ENCODE measurements around the gene TAC4.

Gene TAC4

GRCh38 chr17:49891271-49891670 lies 43.4 kb upstream of the TAC4 start:
- no peak for TF ChIP-seq CTCF (IDR thresholded peaks at IDR 0.05; ENCODE audit: control insufficient read depth, insufficient read depth, low read depth, low read length, missing control alignments)
- DNase-seq (ENCODE audit: low read depth), result no peak
- no peak overlapping the region for H3K4me3 ChIP-seq (ENCODE audit: control insufficient read depth, low read depth, low read length)

DNA sequence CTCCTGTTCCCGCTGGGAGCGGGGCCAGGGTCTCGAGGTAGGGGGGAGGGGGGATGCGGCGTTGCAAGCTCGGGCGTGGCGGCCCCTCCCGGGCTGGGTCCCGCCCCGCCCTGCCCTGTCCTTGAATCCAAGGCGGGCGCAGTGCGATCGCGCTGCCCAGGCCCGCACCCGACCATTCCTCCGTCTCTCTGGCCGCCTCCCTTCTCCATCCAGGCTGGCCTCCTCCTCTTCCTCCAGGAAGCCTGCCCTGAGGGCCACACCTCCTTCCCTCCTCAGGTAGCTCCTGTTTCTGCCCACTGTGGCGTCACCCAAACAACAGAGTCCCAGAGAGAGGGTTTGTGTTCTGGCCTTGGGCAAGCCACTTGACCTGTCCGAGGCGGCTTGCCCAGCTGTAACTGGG lies 43.0 kb upstream of the TAC4 start:
- no peak overlapping the region for H3K4me3 ChIP-seq (ENCODE audit: control insufficient read depth, low read depth, low read length)
- no peak for DNase-seq (ENCODE audit: low read depth)
- no peak for TF ChIP-seq CTCF (IDR thresholded peaks at IDR 0.05; ENCODE audit: control insufficient read depth, insufficient read depth, low read depth, low read length, missing control alignments)

DNA sequence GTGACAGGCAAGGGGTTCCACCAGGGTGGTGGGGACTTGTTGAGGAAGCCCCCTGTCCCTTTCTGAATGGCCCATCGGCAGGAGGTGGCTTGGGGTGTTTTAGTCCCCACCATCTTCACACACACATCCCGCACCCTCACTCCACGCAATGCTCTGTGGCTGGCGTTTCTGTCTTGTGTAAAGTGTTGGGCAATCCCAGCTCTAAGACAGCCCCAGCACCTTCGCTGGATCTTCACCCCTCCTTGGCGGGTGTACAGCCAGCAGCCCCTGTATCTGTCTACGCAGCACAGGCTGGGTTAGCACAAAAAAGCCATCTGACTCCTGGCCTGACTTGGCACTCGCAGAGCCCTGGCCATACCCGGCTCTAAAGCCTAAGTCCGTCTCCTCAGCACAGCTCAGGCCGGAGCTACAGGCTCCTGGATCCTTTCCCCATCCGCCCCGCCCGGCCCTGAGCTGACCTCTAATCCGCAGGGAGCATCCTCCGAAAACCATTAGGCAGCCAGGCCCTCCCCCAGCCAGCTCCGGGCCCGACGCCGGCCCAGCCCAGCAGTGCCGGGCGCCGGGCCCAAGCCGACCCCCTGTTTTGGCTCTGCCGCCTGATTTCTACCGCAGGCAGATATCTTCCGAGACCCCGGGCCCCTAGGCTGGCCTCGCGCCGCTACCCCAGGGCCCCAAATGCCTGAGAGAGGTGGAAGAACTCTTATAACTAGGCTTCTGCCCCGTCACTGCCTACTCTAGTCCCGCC lies 42.4 kb upstream of the TAC4 start:
- H3K4me3 ChIP-seq (ENCODE audit: control insufficient read depth, low read depth, low read length), result no peak overlapping the region
- no peak for TF ChIP-seq CTCF (IDR thresholded peaks at IDR 0.05; ENCODE audit: control insufficient read depth, insufficient read depth, low read depth, low read length, missing control alignments)
- no peak for DNase-seq (ENCODE audit: low read depth)

DNA sequence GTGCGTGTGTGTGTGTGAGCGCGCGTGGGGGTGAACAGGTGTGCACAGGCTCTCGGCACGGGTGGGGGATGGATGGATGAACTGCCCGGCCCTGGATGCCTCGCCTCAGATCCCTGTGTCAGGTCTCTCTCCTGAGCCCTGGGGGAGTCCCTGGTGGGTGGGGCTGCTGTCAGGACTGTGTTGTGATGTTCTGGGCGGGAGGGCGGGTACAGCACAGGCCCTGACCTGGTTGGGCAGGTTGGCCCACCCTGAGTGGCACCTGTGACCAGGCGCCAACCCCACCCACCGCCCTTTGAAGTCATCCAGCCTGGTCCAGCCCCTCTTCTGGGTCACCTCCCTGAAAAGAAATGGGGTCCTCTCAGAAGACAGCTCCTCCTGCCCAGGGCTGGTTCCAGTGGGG lies 41.6 kb upstream of the TAC4 start:
- TF ChIP-seq CTCF (IDR thresholded peaks at IDR 0.05; ENCODE audit: control insufficient read depth, insufficient read depth, low read depth, low read length, missing control alignments), result no peak
- DNase-seq (ENCODE audit: low read depth), result no peak
- no peak overlapping the region for H3K4me3 ChIP-seq (ENCODE audit: control insufficient read depth, low read depth, low read length)

DNA sequence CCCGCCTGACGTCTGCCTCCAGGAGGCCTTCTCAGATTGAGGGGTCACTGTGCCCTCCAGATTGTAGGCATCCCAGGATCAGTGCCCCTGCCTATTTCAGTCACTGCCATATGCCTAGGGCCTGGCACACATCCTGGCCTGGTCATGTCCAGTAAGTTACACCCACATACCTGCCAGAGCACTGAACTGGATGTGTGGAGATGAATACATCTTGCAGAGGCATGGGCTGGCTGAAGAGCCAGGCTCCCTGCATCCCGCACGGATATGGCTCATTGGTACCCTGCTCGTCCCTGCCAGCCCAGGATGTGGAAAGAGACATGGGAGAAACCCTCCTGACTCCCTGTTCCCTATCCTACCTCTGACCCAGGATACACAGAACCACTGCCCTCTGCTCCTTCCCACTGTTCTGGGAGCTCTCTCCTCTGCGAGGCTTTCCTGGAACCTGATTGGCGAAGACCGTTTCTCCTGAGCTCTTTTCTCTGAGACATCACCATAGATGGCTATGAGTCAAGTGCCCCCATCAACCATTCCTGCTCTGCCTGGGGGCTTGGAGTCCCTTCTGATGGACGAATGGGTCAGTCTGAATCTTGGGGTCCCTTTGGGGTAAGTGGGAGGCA lies 40.0 kb upstream of the TAC4 start:
- TF ChIP-seq CTCF (IDR thresholded peaks at IDR 0.05; ENCODE audit: control insufficient read depth, insufficient read depth, low read depth, low read length, missing control alignments), result no peak
- DNase-seq (ENCODE audit: low read depth), result no peak
- H3K4me3 ChIP-seq (ENCODE audit: control insufficient read depth, low read depth, low read length), result no peak overlapping the region

- no peak for DNase-seq (ENCODE audit: low read depth)
- no peak for TF ChIP-seq CTCF (IDR thresholded peaks at IDR 0.05; ENCODE audit: control insufficient read depth, insufficient read depth, low read depth, low read length, missing control alignments)
- H3K4me3 ChIP-seq (ENCODE audit: control insufficient read depth, low read depth, low read length), result no peak overlapping the region
Observed at GRCh38 chr17:49887086-49887743, 39.3 kb upstream of the TAC4 start.
